NCI-H1105 (cell line): ENCODE results near the gene NMT2.
A peak's percentile ranks its signal among the peaks of the same experiment; 100 is the strongest.

Experiments used
- DNase-seq: peaks from one replicate; lab custom pipeline; 2025; lab: John Stamatoyannopoulos, UW

NMT2 gene

GRCh38 chr10:15181576-15182156, 13.2 kb upstream of the NMT2 start:
- no peak for DNase-seq

- DNase-seq, result no peak
Observed at GRCh38 chr10:15180736-15181135, 12.2 kb upstream of the NMT2 start.

DNA sequence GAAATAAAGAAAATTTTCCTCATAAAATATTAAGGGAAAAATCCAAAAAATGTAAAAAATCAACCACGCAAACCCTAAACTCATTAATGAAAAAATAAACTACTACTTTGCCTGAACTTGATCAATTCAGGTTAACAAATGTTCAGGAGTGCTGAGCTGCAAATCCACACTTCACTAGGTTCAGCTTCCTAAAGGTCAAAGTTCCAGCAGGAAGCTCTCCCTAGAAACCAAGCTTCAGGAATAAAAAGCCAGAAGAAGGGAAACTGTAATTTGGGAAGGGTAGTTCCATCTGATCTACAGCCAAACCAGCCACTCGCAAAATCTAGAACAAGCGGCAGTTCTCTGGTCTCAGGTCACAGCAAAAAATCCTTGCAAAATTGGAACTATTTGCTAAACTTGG, 7.8 kb upstream of the NMT2 start:
- DNase-seq, result no peak

DNA sequence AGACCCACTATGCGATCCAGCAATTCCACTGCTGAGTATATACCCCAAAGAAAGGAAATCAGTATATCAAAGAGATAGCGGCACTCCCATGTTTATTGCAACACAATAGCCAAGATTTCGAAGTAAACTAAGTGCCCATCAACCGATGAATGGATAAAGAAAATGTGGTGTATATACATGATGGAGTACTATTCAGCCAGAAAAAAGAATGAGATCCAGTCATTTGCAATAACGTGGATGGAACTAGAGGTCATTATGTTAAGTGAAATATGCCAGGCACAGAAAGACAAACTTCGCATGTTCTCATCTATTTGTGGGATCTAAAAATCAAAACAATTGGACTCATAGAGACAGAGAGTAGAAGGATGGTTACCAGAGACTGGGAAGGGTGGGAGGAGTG, 7.1 kb upstream of the NMT2 start:
- DNase-seq, result no peak

GRCh38 chr10:15172306-15172840, 3.9 kb upstream of the NMT2 start:
- DNase-seq, result no peak

- DNase-seq, result no peak
Observed at GRCh38 chr10:15169555-15170401, 1.3 kb upstream of the NMT2 start.

DNA sequence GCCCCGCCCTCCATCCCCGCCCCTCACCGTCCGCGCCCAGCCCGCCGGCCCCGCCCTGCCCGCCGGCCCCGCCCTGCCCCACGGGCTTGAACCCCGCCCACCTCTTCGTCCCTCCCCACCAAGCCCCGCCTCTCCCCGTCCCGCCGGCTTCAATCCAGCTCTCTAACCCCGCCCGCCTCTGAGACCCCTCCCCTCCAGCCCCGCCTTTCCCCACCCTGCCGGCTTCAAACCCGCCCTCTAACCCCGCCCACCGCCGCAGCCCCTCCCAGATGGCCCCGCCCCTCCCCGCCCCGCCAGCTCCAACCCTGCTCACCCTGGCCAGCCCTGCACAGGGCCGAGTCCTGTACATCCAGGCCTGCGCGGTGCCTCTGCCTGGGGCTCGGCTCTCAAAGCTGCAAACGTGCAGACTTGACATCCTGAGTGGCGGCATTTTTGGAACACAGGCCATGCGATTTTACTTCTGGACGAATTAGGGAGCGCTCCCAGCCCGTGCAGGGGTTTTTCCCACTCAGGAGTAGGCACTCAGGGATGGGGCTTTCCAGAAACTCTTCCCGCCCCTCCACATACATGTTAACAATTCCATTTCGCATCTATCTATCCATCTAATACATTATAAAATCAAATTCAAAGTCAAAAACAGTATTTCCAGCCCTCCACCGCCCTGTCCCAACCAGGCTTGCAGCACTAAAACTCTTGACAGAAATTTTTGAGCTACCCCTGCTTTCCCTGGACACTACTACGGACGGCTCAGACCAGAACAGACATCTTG, 477 bp upstream of the NMT2 start:
- peak; percentile 76 for DNase-seq

DNA sequence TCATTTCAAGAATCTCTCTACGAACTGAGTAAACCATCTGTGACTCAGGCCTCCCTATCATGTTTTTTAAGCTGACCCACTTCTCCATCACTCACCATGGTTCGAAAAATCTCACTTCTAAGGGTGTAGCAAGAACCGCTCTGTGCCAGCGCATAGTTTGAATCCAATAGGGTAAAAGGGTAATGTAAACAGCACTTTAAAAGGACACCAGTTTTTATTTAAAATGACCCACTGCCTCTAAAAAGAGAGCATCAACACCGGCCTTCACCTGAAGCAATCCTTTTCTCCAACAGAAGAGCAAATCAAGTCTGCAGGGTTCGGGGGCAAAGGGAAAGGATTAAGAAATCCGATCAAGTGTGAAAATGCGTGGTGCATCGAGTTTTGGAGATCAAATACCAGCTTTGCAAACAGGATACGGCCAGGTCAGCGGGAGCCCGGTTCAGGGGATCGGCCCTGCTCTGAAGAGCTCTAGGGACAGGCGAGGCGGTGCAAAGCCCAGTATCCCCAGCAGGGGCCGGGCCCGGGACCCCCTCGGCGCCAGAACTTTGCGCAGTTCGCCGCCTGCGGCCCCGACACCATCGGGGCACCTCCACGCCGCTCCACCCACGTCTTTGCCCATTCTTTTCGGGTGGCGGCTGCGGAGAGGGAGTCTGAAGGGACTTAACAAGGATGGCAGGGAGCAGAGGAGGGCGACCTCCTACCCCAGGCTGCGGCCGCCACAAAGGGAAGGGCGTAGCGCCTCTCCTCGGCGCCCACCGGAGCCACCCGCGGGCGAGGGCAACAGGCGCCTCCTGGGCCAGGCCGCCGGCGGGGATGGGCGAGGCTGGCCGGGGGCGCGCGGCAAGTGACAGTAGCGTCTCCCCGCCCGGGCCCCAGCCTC, 842 bp downstream of the NMT2 start:
- DNase-seq, result peak; percentile 4

- no peak for DNase-seq
Observed at GRCh38 chr10:15166325-15166724, 2.2 kb downstream of the NMT2 start.

DNA sequence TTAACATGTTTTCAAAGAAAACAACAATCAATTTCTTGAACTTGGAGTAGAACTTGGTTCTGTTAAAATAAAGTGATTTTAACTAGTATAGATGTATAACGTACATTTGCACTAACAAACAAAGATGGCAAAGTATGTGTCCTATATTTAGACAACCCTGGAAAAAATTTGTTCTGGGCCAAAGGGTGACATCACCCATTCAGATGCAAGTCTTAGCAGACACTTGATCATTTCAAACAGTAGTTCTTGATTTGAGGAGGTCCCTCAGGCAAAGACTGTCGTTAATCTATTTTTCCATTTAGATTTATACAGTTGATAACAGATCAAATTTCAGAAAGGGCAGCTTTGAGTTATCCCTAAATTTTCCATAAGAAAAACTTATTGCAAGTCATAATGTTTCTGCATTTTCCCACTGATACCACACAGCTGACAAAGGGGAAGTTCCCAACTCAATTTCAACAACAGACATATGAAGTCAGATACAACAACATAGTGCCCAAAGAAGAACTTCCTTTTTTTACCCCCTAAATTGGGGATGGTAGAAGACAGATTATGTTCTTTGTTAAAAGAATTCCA, 5.2 kb downstream of the NMT2 start:
- no peak for DNase-seq

- no peak for DNase-seq
Observed at GRCh38 chr10:15158972-15159371, 9.5 kb downstream of the NMT2 start.

GRCh38 chr10:15158448-15158847, 10.0 kb downstream of the NMT2 start:
- no peak for DNase-seq

DNA sequence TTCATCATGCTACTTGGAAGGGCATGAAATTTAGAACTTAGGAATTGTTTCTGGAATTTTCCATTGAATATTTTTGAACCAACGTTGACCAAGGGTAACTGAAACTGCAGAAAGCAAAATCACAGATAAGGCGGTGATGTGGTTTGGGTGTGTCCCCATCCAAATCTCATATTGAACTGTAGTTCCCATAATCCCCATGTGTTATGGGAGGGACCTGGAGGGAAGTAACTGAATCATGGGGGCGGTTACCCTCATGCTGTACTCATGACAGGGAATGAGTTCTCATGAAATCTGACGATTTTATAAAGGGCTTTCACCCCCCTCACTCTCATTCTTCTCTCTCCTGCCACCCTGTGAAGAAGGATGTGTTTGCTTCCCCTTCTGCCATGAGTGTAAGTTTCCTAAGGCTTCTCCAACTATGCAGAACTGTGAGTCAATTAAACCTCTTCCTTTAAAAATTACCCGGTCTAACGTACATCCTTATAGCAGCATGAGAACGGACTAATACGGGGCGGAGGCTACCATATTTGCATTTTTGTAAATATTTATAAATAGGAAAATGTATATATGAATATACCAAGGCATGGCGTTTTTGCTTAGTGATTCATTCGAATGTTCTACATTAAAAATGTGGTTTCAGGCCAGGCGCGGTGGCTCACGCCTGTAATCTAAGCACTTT, 12.4 kb downstream of the NMT2 start:
- DNase-seq, result no peak

DNA sequence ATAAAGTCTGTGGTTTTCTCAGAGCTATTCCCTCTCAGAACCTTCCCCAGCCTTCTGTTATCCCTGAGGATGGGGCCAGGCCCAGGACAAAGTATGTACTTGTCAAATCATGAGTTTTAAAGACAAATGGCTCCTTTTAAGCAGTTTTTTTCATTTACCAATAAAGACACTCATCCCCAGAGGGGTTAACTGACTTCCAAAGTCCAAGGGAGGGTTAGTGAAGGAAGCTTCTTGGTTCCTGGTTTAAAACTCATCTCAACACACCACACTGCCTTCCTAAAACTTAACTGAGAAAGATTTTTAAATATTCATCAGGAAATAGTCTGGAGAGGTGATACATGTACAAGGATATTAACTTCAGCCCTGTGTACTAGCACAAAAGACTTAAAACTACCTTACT, 15.9 kb downstream of the NMT2 start:
- DNase-seq, result no peak

GRCh38 chr10:15150563-15150962, 17.9 kb downstream of the NMT2 start:
- no peak for DNase-seq

DNA sequence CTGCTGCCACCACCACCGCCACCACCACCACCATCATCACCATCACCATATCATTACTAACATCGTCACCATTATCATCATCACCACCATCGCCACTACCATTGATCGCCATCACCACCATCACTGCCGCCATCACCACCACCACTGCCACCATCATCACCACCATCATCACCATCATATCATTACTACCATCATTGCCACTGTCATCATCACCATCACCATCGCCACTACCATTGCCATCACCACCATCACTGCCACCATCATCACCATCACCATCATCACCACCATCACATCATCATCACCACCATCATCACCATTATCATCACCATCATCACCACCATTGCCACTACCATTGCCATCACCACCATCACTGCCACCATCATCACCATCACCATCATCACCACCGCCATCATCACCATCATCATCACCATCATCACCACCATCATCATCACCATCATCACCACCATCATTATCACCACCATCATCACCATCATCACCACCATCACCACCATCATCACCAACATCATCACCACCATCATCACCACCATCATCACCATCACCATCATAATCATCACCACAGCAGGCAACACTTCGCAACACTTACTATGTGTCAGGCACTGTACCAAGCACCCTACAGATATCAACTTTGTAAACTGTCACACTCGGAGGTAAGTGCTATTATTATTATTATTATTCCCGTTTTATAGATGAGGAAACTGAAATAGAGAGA, 19.3 kb downstream of the NMT2 start:
- DNase-seq, result no peak

DNA sequence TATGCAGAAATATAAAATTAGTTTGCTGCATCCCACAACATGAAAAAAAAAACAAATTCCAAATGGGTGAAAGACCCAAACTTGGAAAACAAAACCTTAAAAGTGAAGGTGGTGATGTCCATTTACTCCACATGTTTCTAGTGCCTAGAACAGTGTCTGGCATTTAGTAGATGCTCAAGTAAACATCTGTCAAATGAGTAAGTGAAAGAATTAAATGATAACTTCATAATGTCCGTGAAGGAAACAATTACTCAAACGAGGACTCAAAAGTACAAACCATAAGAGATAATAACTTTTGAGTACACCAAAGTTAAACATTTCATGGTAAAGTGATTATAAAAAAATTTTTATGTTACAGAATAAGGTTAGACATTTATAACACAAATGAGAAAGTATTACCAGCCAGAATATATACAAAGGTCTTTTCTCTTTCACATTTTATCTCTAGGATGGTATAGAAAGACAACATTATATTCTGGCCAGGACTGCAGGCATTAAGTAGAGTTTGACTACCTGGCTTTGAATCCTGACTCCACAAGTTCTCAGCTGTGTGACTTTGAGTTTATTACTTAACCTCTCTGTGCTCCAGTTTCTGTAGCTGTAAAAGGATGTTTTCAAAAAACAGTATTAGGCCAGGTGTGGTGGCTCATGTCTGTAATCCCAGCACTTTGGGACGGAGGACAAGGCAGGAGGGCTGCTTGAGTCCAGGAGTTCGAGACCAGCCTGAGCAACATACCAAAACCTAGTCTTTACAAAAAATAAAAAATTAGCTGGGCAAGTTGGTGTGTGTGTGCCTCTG, 20.7 kb downstream of the NMT2 start:
- DNase-seq, result no peak

GRCh38 chr10:15146366-15146765, 22.1 kb downstream of the NMT2 start:
- DNase-seq, result no peak

DNA sequence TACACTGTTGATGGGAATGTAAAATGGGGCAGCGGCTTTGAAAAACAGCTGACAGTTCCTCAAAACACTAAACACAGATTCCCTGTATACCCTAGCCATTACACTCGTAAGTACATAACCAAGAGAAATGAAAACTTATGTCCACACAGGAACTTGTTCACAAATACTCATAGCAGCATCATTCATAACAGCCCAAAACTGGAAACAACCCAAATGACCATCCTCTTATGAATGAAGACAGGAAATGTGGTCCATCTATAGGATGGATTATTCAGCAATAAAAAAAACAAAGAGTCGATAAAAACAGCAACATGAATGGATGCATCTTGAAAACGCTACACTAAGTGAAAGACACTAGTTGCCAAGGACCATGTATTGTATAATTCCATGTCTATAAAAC, 23.7 kb downstream of the NMT2 start:
- DNase-seq, result no peak
